Tongue (tissue), 2 donors: ENCODE results near the gene APCDD1L. TPM values are rescaled to one million over a fixed set of nuclear protein-coding genes. Genes with fewer than 3 reads are reported as not detected.
"Not testable (repeated sequence)": the region's sequence is repeated elsewhere in the genome, so short reads cannot be mapped to it uniquely, and the experiment has no call there.

Experiments used
- DNase-seq: peaks from one replicate; pipeline ENCODE4 v3.0.0-alpha.2; 2015
- total RNA-seq: library from RNA; depleted of rRNA; stranded (reverse); fragments of >200 nt; gene quantifications from one replicate; pipeline ENCODE4 v1.2.3, GENCODE V29; 2014

APCDD1L gene
- total RNA-seq, 1 donor from 2014 or later = 5.1 TPM

GRCh38 chr20:58440021-58440767 is 75.0 kb downstream of the APCDD1L start:
- DNase-seq = peak; percentile 57

DNA sequence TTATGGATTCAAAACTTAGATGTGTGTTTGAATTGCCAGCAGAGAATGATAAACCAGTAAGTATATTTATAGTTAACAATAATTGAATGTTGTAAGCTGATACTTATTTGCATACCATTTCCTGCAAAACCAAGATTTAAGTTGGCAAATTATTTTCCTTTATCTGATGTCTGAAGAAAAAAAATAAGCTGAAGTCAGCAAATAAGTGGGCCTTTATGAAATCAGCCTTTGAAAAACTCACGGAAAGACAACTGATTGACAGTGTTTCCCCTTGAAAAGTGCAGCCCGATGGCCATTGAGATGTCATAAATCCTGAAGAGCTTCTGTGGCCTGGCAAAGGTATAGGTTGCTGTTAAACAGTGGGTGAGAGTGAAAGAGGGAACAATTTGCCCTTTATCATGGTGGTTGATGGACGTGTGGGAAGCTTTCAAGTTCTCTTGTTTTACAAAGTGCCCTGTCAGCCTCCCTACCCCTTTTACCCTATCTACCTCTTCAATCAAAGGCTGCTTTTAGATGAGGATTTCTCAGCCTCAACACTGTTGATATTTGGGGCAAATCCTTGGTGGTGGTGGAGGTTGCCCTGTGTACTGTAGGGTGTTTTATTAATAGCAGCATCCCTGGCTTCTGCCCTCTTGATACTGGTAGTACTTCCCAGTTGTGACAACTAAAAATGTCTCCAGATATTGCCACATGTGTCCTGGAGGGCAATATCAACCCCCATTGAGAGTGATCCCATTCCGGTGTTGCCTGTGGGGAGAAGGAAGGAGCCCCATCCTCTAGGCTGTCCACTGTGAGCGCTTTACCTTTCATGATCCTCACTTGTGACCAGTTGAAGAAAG is 76.0 kb downstream of the APCDD1L start:
- no peak for DNase-seq

DNA sequence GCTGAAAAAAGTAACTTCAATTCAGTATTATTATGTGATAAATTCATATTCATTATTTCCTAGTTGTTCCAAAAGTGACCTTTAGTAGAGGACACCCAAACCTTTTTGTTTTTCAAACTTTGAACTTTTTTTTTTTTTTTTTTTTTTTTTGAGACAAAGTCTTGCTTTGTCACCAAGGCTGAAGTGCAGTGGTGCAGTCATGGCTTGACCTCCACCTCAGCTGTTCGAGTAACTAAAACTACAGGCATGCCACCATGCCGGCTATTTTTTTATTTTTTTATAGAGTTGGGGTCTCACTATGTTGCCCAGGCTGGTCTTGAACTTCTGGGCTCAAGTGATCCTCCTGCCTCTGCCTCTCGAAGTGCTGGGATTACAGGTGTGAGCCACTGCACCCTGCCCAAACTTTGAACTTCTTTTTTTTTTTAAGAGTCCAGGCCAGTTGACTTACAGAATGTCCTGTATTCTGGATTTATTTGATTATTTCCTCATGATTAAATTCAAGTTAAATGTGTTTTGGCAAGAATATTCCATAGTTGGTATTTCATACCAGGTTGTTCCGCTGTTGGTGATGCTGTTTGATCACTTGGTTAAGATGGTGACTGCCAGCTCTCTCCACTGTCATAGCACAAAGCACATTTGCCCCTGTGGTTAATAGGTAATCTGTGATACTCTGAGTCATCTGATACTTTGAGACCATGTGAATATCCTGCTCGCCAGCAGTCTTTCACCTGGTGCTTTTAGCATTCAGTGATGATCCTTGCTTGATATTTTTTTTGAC is 78.1 kb downstream of the APCDD1L start:
- DNase-seq = no peak

- no peak for DNase-seq
Observed at GRCh38 chr20:58435237-58435636, 80.0 kb downstream of the APCDD1L start.

GRCh38 chr20:58434326-58434725 is 80.9 kb downstream of the APCDD1L start:
- no peak for DNase-seq

GRCh38 chr20:58433759-58434158 is 81.4 kb downstream of the APCDD1L start:
- DNase-seq = no peak

GRCh38 chr20:58433029-58433647 is 82.1 kb downstream of the APCDD1L start:
- DNase-seq = no peak

DNA sequence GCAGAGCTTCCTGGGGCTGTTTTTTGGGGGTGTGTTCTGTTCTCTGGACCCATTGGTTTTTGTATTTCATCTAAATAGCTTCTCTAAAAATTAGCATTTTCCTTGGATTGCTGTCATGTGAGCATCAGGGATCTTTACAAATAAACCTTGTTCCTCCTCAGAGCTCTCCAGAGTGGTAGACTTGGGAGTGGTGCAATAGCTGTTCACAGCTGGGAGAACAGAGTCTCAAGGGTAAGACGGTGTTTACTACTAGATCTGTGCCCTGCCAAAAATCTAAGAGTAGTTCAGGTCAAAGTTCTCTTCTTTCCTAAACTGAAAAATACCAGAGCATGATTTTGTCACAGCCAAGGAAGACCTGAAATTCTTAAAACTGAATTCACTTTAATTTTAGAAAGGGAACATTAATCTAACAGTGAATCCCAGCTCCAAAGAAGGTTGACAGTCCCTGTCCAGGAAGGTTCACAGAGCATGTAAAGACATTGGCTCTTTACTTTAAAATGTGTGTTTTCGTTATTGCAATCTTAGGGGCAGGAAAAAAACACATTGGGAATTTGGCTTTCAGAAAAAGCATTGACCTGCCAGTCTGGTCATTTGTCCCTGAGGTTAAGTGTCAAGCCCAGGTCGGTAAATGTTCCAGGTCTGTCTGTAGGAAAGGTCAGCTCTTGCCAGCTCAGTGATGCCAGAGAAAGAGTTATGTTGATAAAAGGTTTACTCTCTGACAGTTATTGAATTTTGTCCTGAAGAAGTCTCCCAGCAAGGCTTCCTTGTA is 82.8 kb downstream of the APCDD1L start:
- DNase-seq = peak; percentile 40

DNA sequence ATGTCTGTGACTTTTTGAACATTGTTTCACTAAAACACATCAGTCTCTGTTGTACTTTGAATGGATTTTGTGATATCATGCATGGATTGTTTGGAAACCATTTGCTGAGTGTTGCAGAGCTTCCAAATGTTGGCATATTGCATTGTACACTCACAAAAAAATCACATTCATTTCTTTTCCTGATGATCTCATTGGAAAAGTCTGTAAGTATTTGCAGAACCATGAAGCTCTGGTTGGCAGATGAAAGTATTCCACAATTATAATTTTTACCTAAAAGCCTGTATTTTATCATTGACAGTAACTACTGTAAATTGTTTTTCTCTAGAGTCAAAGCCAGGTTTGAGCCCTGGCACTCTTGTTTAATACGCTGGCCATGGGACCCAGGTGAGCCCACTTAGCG is 84.1 kb downstream of the APCDD1L start:
- DNase-seq = no peak

- no peak for DNase-seq
Observed at GRCh38 chr20:58429303-58429702, 85.9 kb downstream of the APCDD1L start.

DNA sequence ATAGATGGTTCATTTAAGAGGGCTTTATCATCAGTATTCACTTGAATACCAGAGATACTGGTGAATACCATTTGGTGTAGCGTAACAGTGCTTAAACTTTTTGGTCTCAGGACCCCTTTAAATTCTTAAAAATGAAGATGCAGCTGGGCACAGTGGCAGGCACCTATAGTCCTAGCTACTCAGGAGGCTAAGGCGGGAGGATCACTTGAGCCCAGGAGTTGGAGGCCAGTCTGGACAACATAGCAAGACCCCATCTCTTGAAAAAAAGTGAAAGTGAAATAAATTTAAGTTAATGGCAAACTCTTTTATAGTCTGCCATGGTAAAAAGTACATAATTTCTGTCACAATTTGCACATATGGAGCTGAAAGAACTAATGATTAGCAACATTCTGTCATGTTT is 86.8 kb downstream of the APCDD1L start:
- no peak for DNase-seq

GRCh38 chr20:58427571-58427970 is 87.6 kb downstream of the APCDD1L start:
- not testable (repeated sequence) for DNase-seq

DNA sequence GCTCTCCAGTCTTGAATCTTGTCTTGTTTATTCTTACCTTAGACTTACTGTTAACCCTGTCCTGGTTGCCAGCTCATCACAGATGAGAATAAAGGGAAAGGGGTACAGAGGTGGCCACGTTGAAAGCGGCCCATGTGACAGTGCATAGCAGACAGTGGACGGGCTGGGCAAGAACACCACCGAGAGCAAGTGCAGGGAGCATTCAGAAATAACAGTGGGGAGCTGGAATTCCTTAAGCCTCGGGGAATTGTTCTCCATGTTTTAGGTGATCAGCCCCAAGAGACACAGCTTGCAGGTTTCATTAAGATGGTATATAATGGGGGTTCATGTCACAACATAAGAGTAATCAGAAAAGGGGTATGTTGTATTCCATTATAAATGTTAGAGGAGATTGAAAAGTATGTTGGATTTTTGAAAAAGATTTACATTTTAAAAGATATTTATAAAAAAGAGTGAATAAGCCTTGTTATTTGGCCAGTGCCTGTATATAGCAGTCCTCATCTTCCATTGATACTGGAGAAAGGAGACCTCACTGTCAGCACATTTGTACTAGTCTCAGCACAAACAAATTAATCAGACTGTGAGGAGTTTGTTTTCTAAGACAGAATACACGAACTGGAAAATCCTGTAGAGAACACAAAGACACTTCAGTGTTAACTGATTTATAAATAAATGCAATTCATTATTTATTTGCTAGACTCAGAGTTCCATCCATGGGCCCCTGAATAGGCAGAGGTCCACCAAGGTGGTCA is 90.8 kb downstream of the APCDD1L start:
- DNase-seq = no peak

DNA sequence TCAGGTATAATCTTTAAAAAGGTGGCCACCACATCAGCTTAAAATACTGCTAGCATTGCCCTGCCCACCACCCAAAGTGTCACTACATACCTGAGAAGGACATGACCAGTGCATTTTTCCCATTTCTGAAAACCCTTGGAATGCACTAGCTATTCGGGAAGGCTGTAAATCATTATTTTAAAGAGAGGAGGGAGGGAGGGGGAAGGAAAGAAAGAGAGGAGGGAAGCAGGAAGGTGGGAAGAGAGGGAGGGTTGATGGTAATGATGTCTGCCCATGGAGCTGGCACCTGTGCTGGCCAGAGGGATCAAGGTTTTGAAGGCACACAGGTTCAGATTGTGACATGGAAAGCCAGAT is 93.7 kb downstream of the APCDD1L start:
- DNase-seq = no peak

GRCh38 chr20:58420798-58421496 is 94.3 kb downstream of the APCDD1L start:
- no peak for DNase-seq

GRCh38 chr20:58418949-58419748 is 96.0 kb downstream of the APCDD1L start:
- DNase-seq = no peak

DNA sequence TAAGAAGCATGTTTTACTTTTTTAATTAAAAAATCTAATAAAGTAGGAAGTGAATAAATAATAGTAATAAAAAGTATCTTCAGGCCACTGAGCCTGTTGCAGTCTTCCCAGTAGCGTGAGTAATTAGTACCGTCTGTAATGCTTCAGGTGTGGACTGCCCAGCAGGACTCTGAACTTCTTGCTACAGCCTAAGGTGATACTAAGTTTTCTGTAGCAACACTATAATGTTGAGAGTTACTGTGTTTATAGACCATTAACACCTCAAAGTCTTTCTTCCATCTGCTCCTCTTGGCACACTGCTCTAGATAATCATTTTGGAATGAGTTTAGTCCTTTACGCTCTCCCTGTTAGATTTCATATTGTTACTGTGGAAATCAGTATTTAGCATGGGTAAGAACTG is 97.8 kb downstream of the APCDD1L start:
- no peak for DNase-seq

- DNase-seq = no peak
Observed at GRCh38 chr20:58416835-58417234, 98.4 kb downstream of the APCDD1L start.

- DNase-seq = no peak
Observed at GRCh38 chr20:58416057-58416456, 99.1 kb downstream of the APCDD1L start.
